Liver (tissue), 9 donors: Measurements from ENCODE around the gene ADAMTS14. TPM values are rescaled to one million over a fixed set of nuclear protein-coding genes. Genes with fewer than 3 reads are reported as not detected.

Experiments
- DNase-seq: peaks from one replicate; pipeline ENCODE4 v3.0.0-alpha.2; 2017; ENCODE audit warnings: low spot score
- H3K27ac ChIP-seq, 2 donors: one replicate each; pipeline ENCODE4 v1.7.0; 2013; ENCODE audit warnings: inconsistent platforms in 2 of 2, low read length in 2 of 2, control low read depth in 1 of 2, low read depth in 1 of 2, mild to moderate bottlenecking in 1 of 2
- H3K27me3 ChIP-seq, 4 donors: one replicate each; pipeline versions ENCODE4 v1.6.1 to v1.7.0; 2013; ENCODE audit warnings: low read length in 3 of 4, inconsistent platforms in 1 of 4, mild to moderate bottlenecking in 1 of 4, moderate library complexity in 1 of 4; ENCODE audit not compliant: control insufficient read depth in 4 of 4, insufficient read depth in 4 of 4
- H3K36me3 ChIP-seq, 4 donors: one replicate each; pipeline versions ENCODE4 v1.6.1 to v1.7.0; 2013; ENCODE audit warnings: low read length in 3 of 4, mild to moderate bottlenecking in 3 of 4, low read depth in 1 of 4, moderate library complexity in 1 of 4; ENCODE audit not compliant: control insufficient read depth in 4 of 4, insufficient read depth in 3 of 4
- H3K4me1 ChIP-seq, 4 donors: one replicate each; pipeline versions ENCODE4 v1.6.1 to v1.7.0; 2013; ENCODE audit warnings: low read length in 3 of 4, mild to moderate bottlenecking in 3 of 4, moderate library complexity in 1 of 4; ENCODE audit not compliant: control insufficient read depth in 4 of 4, insufficient read depth in 4 of 4
- H3K4me3 ChIP-seq, 3 donors: one replicate each; pipeline versions ENCODE4 v1.6.1 to v1.7.0; 2013; ENCODE audit warnings: low read length in 3 of 3, control low read depth in 1 of 3, low read depth in 1 of 3, mild to moderate bottlenecking in 1 of 3
- H3K9ac ChIP-seq, 2 donors: one replicate each; pipeline ENCODE4 v1.7.0; 2013; ENCODE audit warnings: low read length in 2 of 2, mild to moderate bottlenecking in 2 of 2, moderate library complexity in 2 of 2, control low read depth in 1 of 2, low read depth in 1 of 2
- H3K9me3 ChIP-seq, 4 donors: one replicate each; pipeline versions ENCODE4 v1.6.1 to v1.7.0; 2013; ENCODE audit warnings: low read length in 3 of 4; ENCODE audit not compliant: control insufficient read depth in 4 of 4
- EGR1 ChIP-seq, 2 donors: IDR thresholded peaks; 2 replicates each; pipeline ENCODE4 v1.6.1; 2016 to 2018; ENCODE audit warnings: antibody characterized with exemption in 2 of 2, low read depth in 2 of 2
- FOXA1 ChIP-seq: IDR thresholded peaks from 2 replicates; pipeline ENCODE4 v1.6.1; 2016; ENCODE audit warnings: antibody characterized with exemption
- FOXA2 ChIP-seq: IDR thresholded peaks from 2 replicates; pipeline ENCODE4 v1.6.1; 2016; ENCODE audit warnings: antibody characterized with exemption
- GABPA ChIP-seq, 2 donors: IDR thresholded peaks in 1 of 2; conservative IDR thresholded peaks in 1 of 2; 2 replicates each; pipeline ENCODE4 v1.6.1; 2016; ENCODE audit warnings: antibody characterized with exemption in 2 of 2, mild to moderate bottlenecking in 1 of 2, moderate library complexity in 1 of 2
- HNF4A ChIP-seq, 2 donors: conservative IDR thresholded peaks; 2 replicates each; pipeline ENCODE4 v1.6.1; 2016; ENCODE audit warnings: antibody characterized with exemption in 2 of 2, mild to moderate bottlenecking in 2 of 2
- HNF4G ChIP-seq: IDR thresholded peaks from 2 replicates; pipeline ENCODE4 v1.6.1; 2016; ENCODE audit warnings: antibody characterized with exemption
- JUND ChIP-seq, 2 donors: IDR thresholded peaks; 2 replicates each; pipeline ENCODE4 v1.6.1; 2016; ENCODE audit warnings: antibody characterized with exemption in 2 of 2
- NR2F2 ChIP-seq: IDR thresholded peaks from 2 replicates; pipeline ENCODE4 v1.6.1; 2016; ENCODE audit warnings: antibody characterized with exemption
- RAD21 ChIP-seq, 2 donors: IDR thresholded peaks; 2 replicates each; pipeline ENCODE4 v1.6.1; 2016; ENCODE audit warnings: antibody characterized with exemption in 2 of 2, mild to moderate bottlenecking in 2 of 2
- RXRA ChIP-seq, 2 donors: IDR thresholded peaks; 2 replicates each; pipeline ENCODE4 v1.6.1; 2017 to 2018; ENCODE audit warnings: antibody characterized with exemption in 2 of 2, mild to moderate bottlenecking in 1 of 2
- SP1 ChIP-seq: IDR thresholded peaks from 2 replicates; pipeline ENCODE4 v1.6.1; 2018; ENCODE audit warnings: antibody characterized with exemption, mild to moderate bottlenecking
- TAF1 ChIP-seq: conservative IDR thresholded peaks from 2 replicates; pipeline ENCODE4 v1.6.1; 2016; ENCODE audit warnings: antibody characterized with exemption, mild to moderate bottlenecking
- YY1 ChIP-seq: IDR thresholded peaks from 2 replicates; pipeline ENCODE4 v1.6.1; 2016; ENCODE audit warnings: antibody characterized with exemption, mild to moderate bottlenecking
- WGBS: extraction: QIAGEN DNeasy Blood & Tissue Kit; methylation state at CpG from one replicate; pipeline ENCODE4 v1.1.7; 2013; 5-methylcytosine and 5-hydroxymethylcytosine counted together
- polyA plus RNA-seq, 2 donors: library from polyadenylated mRNA; stranded (reverse) in 1 of 2; unstranded in 1 of 2; fragments of 200-250 nt in 1 of 2; fragments of >200 nt in 1 of 2; fragmentation: Nextera tagmentation in 1 of 2; extraction: Ambion mirVana in 1 of 2; gene quantifications; one replicate each; pipeline versions ENCODE4 v1.2.1 to v1.2.3, GENCODE V29; 2013 to 2015
- total RNA-seq, 2 donors: library from RNA; depleted of rRNA; stranded (reverse); fragments of >200 nt; gene quantifications; one replicate each; pipeline ENCODE4 v1.2.3, GENCODE V29; 2014
- TF ChIP-seq, protein P1 (sequence below): IDR thresholded peaks from 2 replicates; pipeline ENCODE4 v1.6.1; 2016; ENCODE audit warnings: antibody characterized with exemption
- TF ChIP-seq, protein P2 (sequence below): IDR thresholded peaks from 2 replicates; pipeline ENCODE4 v1.6.1; 2016; ENCODE audit warnings: antibody characterized with exemption
- TF ChIP-seq, protein P3 (sequence below): IDR thresholded peaks from 2 replicates; pipeline ENCODE4 v1.6.1; 2016; ENCODE audit warnings: antibody characterized with exemption, mild to moderate bottlenecking
- TF ChIP-seq, protein P4 (sequence below): fragments of 150-350 bp; IDR thresholded peaks from 2 replicates; pipeline ENCODE4 v1.5.1; 2017; ENCODE audit warnings: improper control_type of control experiment, low read depth, low read length; ENCODE audit not compliant: missing input control
- TF ChIP-seq, protein P5 (sequence below): IDR thresholded peaks from 2 replicates; pipeline ENCODE4 v1.6.1; 2016; ENCODE audit warnings: antibody characterized with exemption
- donor health status: healthy.
- donor health status: healthy.
- donor health status: healthy.
- donor health status: healthy.
- donor health status: healthy.

Gene ADAMTS14
- total and polyA plus RNA-seq, 4 donors = 0.09 to 0.33 (median 0.13) TPM

DNA sequence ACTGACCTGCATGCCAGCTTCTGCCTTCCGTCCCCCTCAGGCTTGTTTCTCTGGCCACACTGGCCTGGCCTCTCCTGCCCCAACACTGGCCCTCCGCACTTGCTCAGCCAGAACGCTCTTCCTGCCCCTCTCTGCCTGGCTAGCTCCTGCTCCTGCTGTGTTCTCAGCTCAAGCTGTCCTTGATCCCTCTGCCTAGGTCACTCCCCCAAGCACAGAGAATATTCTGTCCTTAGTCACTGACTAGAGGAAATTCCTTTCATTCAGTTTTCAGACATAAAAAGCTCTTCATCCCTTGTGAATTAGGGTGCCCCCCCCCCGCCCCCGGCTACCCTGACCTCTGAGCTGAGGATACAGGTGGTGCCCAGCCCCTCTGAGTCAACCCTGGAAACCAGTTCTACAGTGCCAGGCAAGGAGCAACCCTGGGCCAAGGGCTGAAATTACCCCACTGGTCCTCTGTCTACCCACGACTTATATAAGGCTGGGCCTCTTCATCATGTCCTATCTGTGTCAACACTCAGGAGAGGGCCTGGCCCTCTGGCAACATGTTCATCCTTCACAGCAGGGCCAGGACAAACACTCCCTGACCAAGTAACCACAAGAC, 136.8 kb downstream of the ADAMTS14 start:
- TF ChIP-seq HNF4A (conservative IDR thresholded peaks at IDR 0.05) = no peak
- TF ChIP-seq, protein P1, sequence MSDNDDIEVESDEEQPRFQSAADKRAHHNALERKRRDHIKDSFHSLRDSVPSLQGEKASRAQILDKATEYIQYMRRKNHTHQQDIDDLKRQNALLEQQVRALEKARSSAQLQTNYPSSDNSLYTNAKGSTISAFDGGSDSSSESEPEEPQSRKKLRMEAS = no peak
- TF ChIP-seq FOXA1 = no peak
- no peak for TF ChIP-seq HNF4G
- TF ChIP-seq FOXA2 = no peak
- no peak for TF ChIP-seq NR2F2
- TF ChIP-seq, protein P2, sequence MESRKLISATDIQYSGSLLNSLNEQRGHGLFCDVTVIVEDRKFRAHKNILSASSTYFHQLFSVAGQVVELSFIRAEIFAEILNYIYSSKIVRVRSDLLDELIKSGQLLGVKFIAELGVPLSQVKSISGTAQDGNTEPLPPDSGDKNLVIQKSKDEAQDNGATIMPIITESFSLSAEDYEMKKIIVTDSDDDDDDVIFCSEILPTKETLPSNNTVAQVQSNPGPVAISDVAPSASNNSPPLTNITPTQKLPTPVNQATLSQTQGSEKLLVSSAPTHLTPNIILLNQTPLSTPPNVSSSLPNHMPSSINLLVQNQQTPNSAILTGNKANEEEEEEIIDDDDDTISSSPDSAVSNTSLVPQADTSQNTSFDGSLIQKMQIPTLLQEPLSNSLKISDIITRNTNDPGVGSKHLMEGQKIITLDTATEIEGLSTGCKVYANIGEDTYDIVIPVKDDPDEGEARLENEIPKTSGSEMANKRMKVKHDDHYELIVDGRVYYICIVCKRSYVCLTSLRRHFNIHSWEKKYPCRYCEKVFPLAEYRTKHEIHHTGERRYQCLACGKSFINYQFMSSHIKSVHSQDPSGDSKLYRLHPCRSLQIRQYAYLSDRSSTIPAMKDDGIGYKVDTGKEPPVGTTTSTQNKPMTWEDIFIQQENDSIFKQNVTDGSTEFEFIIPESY = no peak
- TF ChIP-seq RAD21 (IDR thresholded peaks at IDR 0.05) = no peak
- Histone ChIP-seq H3K4me3 (no peak overlapping the region), H3K36me3 (no peaks in the 10 kb centered on the region), H3K9ac (no peak overlapping the region), H3K9me3 (no peaks in the 10 kb centered on the region), H3K27ac (no peak overlapping the region), H3K27me3 (no peaks in the 10 kb centered on the region), H3K4me1 (no peaks in the 10 kb centered on the region)
- no peak for DNase-seq
- 94% methylated on average over 6 of the region's 6 CpGs for WGBS

DNA sequence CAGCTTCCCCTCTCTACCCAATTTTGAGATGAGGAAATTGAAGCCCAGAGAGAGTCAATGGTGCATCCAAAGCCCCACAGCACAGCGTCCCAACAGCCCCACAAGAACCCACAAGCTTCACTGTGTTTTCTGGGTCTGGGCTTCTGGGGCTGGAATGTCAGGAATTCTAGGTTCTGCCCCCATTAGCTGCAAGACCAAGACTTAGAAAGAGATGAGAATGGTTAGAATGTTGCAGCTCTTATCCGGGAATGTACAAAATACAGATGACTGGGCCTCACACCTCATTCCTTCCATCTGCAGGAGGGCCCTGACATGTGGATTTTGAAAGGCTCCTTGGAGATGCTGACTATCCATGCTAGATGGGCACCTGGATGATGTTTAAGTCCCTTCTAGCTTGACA, 137.4 kb downstream of the ADAMTS14 start:
- Histone ChIP-seq H3K9ac (no peak overlapping the region), H3K4me3 (no peak overlapping the region), H3K27ac (no peak overlapping the region), H3K4me1 (no peaks in the 10 kb centered on the region), H3K36me3 (no peaks in the 10 kb centered on the region), H3K9me3 (no peaks in the 10 kb centered on the region), H3K27me3 (no peaks in the 10 kb centered on the region)
- WGBS = 92% methylated on average over 2 of the region's 2 CpGs
- no peak for TF ChIP-seq FOXA1
- no peak for TF ChIP-seq FOXA2
- no peak for TF ChIP-seq HNF4A (conservative IDR thresholded peaks at IDR 0.05)
- TF ChIP-seq, protein P3, sequence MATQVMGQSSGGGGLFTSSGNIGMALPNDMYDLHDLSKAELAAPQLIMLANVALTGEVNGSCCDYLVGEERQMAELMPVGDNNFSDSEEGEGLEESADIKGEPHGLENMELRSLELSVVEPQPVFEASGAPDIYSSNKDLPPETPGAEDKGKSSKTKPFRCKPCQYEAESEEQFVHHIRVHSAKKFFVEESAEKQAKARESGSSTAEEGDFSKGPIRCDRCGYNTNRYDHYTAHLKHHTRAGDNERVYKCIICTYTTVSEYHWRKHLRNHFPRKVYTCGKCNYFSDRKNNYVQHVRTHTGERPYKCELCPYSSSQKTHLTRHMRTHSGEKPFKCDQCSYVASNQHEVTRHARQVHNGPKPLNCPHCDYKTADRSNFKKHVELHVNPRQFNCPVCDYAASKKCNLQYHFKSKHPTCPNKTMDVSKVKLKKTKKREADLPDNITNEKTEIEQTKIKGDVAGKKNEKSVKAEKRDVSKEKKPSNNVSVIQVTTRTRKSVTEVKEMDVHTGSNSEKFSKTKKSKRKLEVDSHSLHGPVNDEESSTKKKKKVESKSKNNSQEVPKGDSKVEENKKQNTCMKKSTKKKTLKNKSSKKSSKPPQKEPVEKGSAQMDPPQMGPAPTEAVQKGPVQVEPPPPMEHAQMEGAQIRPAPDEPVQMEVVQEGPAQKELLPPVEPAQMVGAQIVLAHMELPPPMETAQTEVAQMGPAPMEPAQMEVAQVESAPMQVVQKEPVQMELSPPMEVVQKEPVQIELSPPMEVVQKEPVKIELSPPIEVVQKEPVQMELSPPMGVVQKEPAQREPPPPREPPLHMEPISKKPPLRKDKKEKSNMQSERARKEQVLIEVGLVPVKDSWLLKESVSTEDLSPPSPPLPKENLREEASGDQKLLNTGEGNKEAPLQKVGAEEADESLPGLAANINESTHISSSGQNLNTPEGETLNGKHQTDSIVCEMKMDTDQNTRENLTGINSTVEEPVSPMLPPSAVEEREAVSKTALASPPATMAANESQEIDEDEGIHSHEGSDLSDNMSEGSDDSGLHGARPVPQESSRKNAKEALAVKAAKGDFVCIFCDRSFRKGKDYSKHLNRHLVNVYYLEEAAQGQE = no peak
- TF ChIP-seq HNF4G = no peak
- no peak for DNase-seq

DNA sequence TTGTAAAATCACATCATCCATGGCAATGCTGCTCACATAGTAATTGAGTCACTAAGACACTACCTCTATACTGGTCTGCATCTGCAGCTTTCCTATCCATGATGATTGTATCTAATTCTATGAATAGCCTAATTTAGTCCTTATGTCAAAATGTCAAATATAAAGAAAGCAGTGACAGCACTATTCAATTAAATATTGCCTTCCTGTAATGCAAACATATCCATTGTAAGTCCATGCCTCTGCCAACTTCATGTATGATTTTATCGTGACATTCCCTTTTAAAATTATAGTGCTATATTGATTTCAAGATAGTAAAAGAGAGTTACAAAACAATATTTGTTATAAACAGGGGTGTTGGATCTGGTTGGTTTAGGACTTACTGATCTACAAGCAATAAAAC, 138.7 kb downstream of the ADAMTS14 start:
- Histone ChIP-seq H3K4me1 (no peaks in the 10 kb centered on the region), H3K36me3 (no peaks in the 10 kb centered on the region), H3K9ac (no peak overlapping the region), H3K4me3 (no peak overlapping the region), H3K27ac (no peak overlapping the region), H3K9me3 (no peaks in the 10 kb centered on the region), H3K27me3 (no peaks in the 10 kb centered on the region)
- no peak for DNase-seq
- whole genome bisulfite sequencing = 1% methylated on average over 1 of the region's 1 CpG
- no peak for TF ChIP-seq TAF1
- no peak for TF ChIP-seq HNF4A (conservative IDR thresholded peaks at IDR 0.05)
- no peak for TF ChIP-seq NR2F2
- no peak for TF ChIP-seq HNF4G
- TF ChIP-seq, protein P4, sequence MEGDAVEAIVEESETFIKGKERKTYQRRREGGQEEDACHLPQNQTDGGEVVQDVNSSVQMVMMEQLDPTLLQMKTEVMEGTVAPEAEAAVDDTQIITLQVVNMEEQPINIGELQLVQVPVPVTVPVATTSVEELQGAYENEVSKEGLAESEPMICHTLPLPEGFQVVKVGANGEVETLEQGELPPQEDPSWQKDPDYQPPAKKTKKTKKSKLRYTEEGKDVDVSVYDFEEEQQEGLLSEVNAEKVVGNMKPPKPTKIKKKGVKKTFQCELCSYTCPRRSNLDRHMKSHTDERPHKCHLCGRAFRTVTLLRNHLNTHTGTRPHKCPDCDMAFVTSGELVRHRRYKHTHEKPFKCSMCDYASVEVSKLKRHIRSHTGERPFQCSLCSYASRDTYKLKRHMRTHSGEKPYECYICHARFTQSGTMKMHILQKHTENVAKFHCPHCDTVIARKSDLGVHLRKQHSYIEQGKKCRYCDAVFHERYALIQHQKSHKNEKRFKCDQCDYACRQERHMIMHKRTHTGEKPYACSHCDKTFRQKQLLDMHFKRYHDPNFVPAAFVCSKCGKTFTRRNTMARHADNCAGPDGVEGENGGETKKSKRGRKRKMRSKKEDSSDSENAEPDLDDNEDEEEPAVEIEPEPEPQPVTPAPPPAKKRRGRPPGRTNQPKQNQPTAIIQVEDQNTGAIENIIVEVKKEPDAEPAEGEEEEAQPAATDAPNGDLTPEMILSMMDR = no peak
- no peak for TF ChIP-seq GABPA (IDR thresholded peaks at IDR 0.05 in 1 of 2, conservative IDR thresholded peaks at IDR 0.05 in 1 of 2)
- no peak for TF ChIP-seq FOXA1
- no peak for TF ChIP-seq YY1
- TF ChIP-seq RAD21 (IDR thresholded peaks at IDR 0.05) = no peak
- TF ChIP-seq EGR1 (IDR thresholded peaks at IDR 0.05; ENCODE audit: low read depth in 2 of 2) = no peak
- no peak for TF ChIP-seq RXRA (IDR thresholded peaks at IDR 0.05)
- TF ChIP-seq, protein P1 = no peak
- TF ChIP-seq SP1 = no peak
- TF ChIP-seq FOXA2 = no peak
- TF ChIP-seq JUND (IDR thresholded peaks at IDR 0.05) = no peak
- TF ChIP-seq, protein P5, sequence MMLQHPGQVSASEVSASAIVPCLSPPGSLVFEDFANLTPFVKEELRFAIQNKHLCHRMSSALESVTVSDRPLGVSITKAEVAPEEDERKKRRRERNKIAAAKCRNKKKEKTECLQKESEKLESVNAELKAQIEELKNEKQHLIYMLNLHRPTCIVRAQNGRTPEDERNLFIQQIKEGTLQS = no peak
